ENCODE results near the gene DLK1. TPM values are rescaled to one million over a fixed set of nuclear protein-coding genes. Genes with fewer than 3 reads are reported as not detected.

DLK1 gene
- total RNA-seq, 1 experiment from 2014 or later = 0.69 TPM

DNA sequence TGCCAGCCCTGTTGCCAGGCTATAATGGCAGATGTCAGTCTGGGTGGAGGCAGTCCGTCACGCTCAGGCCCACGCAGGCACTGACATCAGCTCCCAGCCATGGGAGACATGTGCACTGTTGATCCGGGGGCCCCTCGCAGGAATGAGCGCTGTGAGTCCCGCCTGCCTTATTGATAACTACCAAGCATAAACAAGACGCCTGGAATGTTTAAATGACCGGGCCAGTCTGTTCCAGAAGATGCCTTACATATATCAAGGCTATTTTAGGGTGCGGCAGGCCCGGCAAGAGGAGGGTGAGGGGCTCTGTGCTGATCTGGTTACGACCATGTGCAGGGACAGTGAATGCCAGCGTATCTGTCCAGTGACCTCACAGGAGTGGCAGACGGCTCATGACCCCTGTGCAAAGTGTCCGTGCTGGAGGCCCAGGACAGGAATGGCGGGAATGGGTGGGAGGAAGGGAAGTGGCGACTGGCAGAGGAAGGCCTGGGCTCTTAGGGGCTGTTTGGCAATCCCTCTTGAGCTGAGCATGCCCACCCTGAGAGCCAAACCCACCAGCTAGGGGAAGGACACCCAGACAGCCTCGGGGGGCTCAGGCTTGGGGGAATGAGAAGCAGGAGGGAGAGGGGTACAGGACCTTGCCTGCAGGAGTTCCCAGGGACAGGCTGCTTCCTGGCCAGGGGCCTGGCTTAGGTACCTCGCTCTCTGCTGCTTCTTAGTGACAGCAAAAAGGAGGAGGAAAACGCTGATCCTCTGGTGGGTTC, 49.3 kb downstream of the DLK1 start:
- CTCF ChIA-PET = no interaction called here
- intact Hi-C loops (cut with micrococcal nuclease; ENCODE audit: unreplicated experiment) = no loop called here
- no peak for TF ChIP-seq CTCF (IDR thresholded peaks at IDR 0.05)
- no peak for TF ChIP-seq TCF7L2 (IDR thresholded peaks at IDR 0.05; ENCODE audit: low read depth, low read length)
- TF ChIP-seq, protein P1, sequence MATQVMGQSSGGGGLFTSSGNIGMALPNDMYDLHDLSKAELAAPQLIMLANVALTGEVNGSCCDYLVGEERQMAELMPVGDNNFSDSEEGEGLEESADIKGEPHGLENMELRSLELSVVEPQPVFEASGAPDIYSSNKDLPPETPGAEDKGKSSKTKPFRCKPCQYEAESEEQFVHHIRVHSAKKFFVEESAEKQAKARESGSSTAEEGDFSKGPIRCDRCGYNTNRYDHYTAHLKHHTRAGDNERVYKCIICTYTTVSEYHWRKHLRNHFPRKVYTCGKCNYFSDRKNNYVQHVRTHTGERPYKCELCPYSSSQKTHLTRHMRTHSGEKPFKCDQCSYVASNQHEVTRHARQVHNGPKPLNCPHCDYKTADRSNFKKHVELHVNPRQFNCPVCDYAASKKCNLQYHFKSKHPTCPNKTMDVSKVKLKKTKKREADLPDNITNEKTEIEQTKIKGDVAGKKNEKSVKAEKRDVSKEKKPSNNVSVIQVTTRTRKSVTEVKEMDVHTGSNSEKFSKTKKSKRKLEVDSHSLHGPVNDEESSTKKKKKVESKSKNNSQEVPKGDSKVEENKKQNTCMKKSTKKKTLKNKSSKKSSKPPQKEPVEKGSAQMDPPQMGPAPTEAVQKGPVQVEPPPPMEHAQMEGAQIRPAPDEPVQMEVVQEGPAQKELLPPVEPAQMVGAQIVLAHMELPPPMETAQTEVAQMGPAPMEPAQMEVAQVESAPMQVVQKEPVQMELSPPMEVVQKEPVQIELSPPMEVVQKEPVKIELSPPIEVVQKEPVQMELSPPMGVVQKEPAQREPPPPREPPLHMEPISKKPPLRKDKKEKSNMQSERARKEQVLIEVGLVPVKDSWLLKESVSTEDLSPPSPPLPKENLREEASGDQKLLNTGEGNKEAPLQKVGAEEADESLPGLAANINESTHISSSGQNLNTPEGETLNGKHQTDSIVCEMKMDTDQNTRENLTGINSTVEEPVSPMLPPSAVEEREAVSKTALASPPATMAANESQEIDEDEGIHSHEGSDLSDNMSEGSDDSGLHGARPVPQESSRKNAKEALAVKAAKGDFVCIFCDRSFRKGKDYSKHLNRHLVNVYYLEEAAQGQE (IDR thresholded peaks at IDR 0.05; ENCODE audit: insufficient read depth in 1 of 2, low read depth in 2 of 2, low read length in 1 of 2) = no peak
- no peak for TF ChIP-seq POLR2AphosphoS5 (IDR thresholded peaks at IDR 0.05; ENCODE audit: low read depth, low read length)
- no peak for TF ChIP-seq SIN3A (IDR thresholded peaks at IDR 0.05; ENCODE audit: borderline replicate concordance, insufficient read depth, low read depth, low read length)
- no peaks in the 10 kb centered on the region for H3K36me3 ChIP-seq (ENCODE audit: control insufficient read depth, insufficient read depth, low read length)
- H3K27me3 ChIP-seq (ENCODE audit: control insufficient read depth, insufficient read depth, low read length) = no peaks in the 10 kb centered on the region
- H3K4me3 ChIP-seq (ENCODE audit: low read depth in 2 of 2, low read length in 2 of 2) = no peak overlapping the region
- ATAC-seq (no peak), DNase-seq (ENCODE audit: low read depth, low spot score) (no peak)
- no peaks in the 10 kb centered on the region for H3K9me3 ChIP-seq (ENCODE audit: control insufficient read depth, insufficient read depth, low read depth, low read length)
- POLR2A ChIA-PET = no interaction called here
- no peak overlapping the region for H3K27ac ChIP-seq (ENCODE audit: low read length)
- H3K4me1 ChIP-seq (ENCODE audit: control insufficient read depth, insufficient read depth, low read length) = no peaks in the 10 kb centered on the region
- in situ Hi-C loops (cut with HindIII; ENCODE audit: low pct_unique_long_range_greater_than_20kb, low sequenced_read_pairs) = no loop called here
- BruUV-seq (replicated peaks) = no TSS peak

GRCh38 chr14:100776681-100777365, 50.1 kb downstream of the DLK1 start:
- POLR2A ChIA-PET = no interaction called here

More at GRCh38 chr14:100776681-100777365, 50.1 kb downstream of the DLK1 start:
- intact Hi-C loops (cut with micrococcal nuclease; ENCODE audit: unreplicated experiment) (no loop called here), in situ Hi-C loops (cut with HindIII; ENCODE audit: low pct_unique_long_range_greater_than_20kb, low sequenced_read_pairs) (no loop called here)
- Histone ChIP-seq H3K4me3 (ENCODE audit: low read depth in 2 of 2, low read length in 2 of 2) (no peak overlapping the region), H3K36me3 (ENCODE audit: control insufficient read depth, insufficient read depth, low read length) (no peaks in the 10 kb centered on the region), H3K27me3 (ENCODE audit: control insufficient read depth, insufficient read depth, low read length) (no peaks in the 10 kb centered on the region), H3K4me1 (ENCODE audit: control insufficient read depth, insufficient read depth, low read length) (no peaks in the 10 kb centered on the region), H3K27ac (ENCODE audit: low read length) (no peak overlapping the region), H3K9me3 (ENCODE audit: control insufficient read depth, insufficient read depth, low read depth, low read length) (no peaks in the 10 kb centered on the region)
- DNase-seq (ENCODE audit: low read depth, low spot score) = no peak
- TF ChIP-seq POLR2AphosphoS5 (IDR thresholded peaks at IDR 0.05; ENCODE audit: low read depth, low read length) (no peak), CTCF (IDR thresholded peaks at IDR 0.05) (no peak), SIN3A (IDR thresholded peaks at IDR 0.05; ENCODE audit: borderline replicate concordance, insufficient read depth, low read depth, low read length) (no peak), TCF7L2 (IDR thresholded peaks at IDR 0.05; ENCODE audit: low read depth, low read length) (no peak)
- TF ChIP-seq, protein P1 (IDR thresholded peaks at IDR 0.05; ENCODE audit: insufficient read depth in 1 of 2, low read depth in 2 of 2, low read length in 1 of 2) = no peak
- ATAC-seq = no peak
- CTCF ChIA-PET = no interaction called here
- BruUV-seq (replicated peaks) = no TSS peak

Data from Panc1 (cell line).